Stimulated activated naive CD8-positive, alpha-beta T cell treated with anti-CD3 and anti-CD28 coated beads, Interleukin-15, Interleukin-2, amounts not matched to agents 100 U/mL and 50 U/mL, for 24 hours (primary cell): Measurements from ENCODE around the gene CNN2.

Source experiments
- ATAC-seq: fragments of 150-1000 bp; cut with Tn5 transposase; one replicate; pipeline ENCODE4 v1.10.0; 2021
- DNase-seq: peaks from one replicate; pipeline ENCODE4 v3.0.0; 2021

CNN2 gene

GRCh38 chr19:1081301-1082164, 55.1 kb downstream of the CNN2 start:
- DNase-seq (no peak), ATAC-seq (no peak)

GRCh38 chr19:1082165-1082927, 55.9 kb downstream of the CNN2 start:
- DNase-seq (peak; percentile 82), ATAC-seq (peak; percentile 67)

- no peak for ATAC-seq
- no peak for DNase-seq
Observed at GRCh38 chr19:1082928-1083816, 56.8 kb downstream of the CNN2 start.

- DNase-seq (no peak), ATAC-seq (no peak)
Observed at GRCh38 chr19:1084024-1084868, 57.8 kb downstream of the CNN2 start.

GRCh38 chr19:1085053-1085658, 58.7 kb downstream of the CNN2 start:
- no peak for ATAC-seq
- DNase-seq: no peak

- ATAC-seq (no peak), DNase-seq (no peak)
Observed at GRCh38 chr19:1085676-1086442, 59.5 kb downstream of the CNN2 start.

GRCh38 chr19:1086613-1087012, 60.2 kb downstream of the CNN2 start:
- no peak for ATAC-seq
- DNase-seq: no peak

- DNase-seq (no peak), ATAC-seq (peak; percentile 11)
Observed at GRCh38 chr19:1087813-1088415, 61.5 kb downstream of the CNN2 start.

- no peak for DNase-seq
- ATAC-seq: no peak
Observed at GRCh38 chr19:1088416-1089010, 62.1 kb downstream of the CNN2 start.
